HepG2 (cell line): Measurements from ENCODE around the gene UNC13D. TPM values are rescaled to one million over a fixed set of nuclear protein-coding genes. Genes with fewer than 3 reads are reported as not detected.

Source experiments
- MAF1 ChIP-seq: sonication (generic); formaldehyde crosslinking; IDR thresholded peaks from 2 replicates; pipeline ENCODE4 v1.5.0; 2020; ENCODE audit warnings: missing genetic modification reagents, borderline replicate concordance
- MED13 ChIP-seq: sonication (generic); formaldehyde crosslinking; IDR thresholded peaks from 2 replicates; pipeline ENCODE4 v1.5.0; 2020; ENCODE audit warnings: missing genetic modification reagents
- MXD4 ChIP-seq: IDR thresholded peaks from 2 replicates; pipeline ENCODE4 v1.6.1; 2016; ENCODE audit warnings: mild to moderate bottlenecking, missing biosample characterization, missing genetic modification reagents
- NFE2L1 ChIP-seq: sonication (generic); formaldehyde crosslinking; IDR thresholded peaks from 2 replicates; pipeline ENCODE4 v1.4.0; 2020; ENCODE audit warnings: missing genetic modification reagents, mild to moderate bottlenecking, borderline replicate concordance
- NFYC ChIP-seq: IDR thresholded peaks from 2 replicates; pipeline ENCODE4 v1.6.1; 2016; ENCODE audit warnings: missing genetic modification reagents, missing compliant biosample characterization
- RAD51 ChIP-seq: fragments of 450-650 bp; IDR thresholded peaks from 2 replicates; pipeline ENCODE4 v1.6.1; 2016; ENCODE audit warnings: borderline replicate concordance
- SCMH1 ChIP-seq: sonication (generic); formaldehyde crosslinking; IDR thresholded peaks from 2 replicates; pipeline ENCODE4 v1.9.0; 2021; ENCODE audit warnings: missing genetic modification reagents, mild to moderate bottlenecking, borderline replicate concordance
- SIX1 ChIP-seq: sonication (generic); formaldehyde crosslinking; IDR thresholded peaks from 2 replicates; pipeline ENCODE4 v1.4.0; 2020; ENCODE audit warnings: missing genetic modification reagents, borderline replicate concordance
- TCF12 ChIP-seq, 2 experiments: fragments of 450-650 bp in 1 of 2; sonication (generic) in 1 of 2; formaldehyde crosslinking in 1 of 2; IDR thresholded peaks; 2 replicates each; pipeline versions ENCODE4 v1.6.1 to v1.8.0; 2017 to 2022; ENCODE audit warnings: antibody characterized with exemption in 1 of 2, mild to moderate bottlenecking in 1 of 2, missing genetic modification reagents in 1 of 2, moderate library complexity in 1 of 2
- ZBTB21 ChIP-seq: sonication (generic); formaldehyde crosslinking; IDR thresholded peaks from 2 replicates; pipeline ENCODE4 v1.4.0; 2020; ENCODE audit warnings: missing genetic modification reagents
- ZKSCAN5 ChIP-seq: sonication (generic); formaldehyde crosslinking; IDR thresholded peaks from 2 replicates; pipeline ENCODE4 v1.5.1; 2020; ENCODE audit warnings: mild to moderate bottlenecking, missing genetic modification reagents
- ZNF101 ChIP-seq: sonication (generic); formaldehyde crosslinking; IDR thresholded peaks from 2 replicates; pipeline ENCODE4 v1.4.0; 2020; ENCODE audit warnings: mild to moderate bottlenecking, low read depth, missing genetic modification reagents, borderline replicate concordance
- ZNF17 ChIP-seq: sonication (generic); formaldehyde crosslinking; IDR thresholded peaks from 2 replicates; pipeline ENCODE4 v1.5.0; 2020; ENCODE audit warnings: mild to moderate bottlenecking, missing genetic modification reagents
- ZNF333 ChIP-seq: sonication (generic); formaldehyde crosslinking; IDR thresholded peaks from 2 replicates; pipeline ENCODE4 v1.4.0; 2020; ENCODE audit warnings: mild to moderate bottlenecking, missing genetic modification reagents, borderline replicate concordance
- ZNF496 ChIP-seq: sonication (generic); formaldehyde crosslinking; IDR thresholded peaks from 2 replicates; pipeline ENCODE4 v1.8.1; 2023; ENCODE audit warnings: mild to moderate bottlenecking, moderate library complexity, missing genetic modification reagents; ENCODE audit not compliant: insufficient replicate concordance
- ZNF572 ChIP-seq: sonication (generic); formaldehyde crosslinking; IDR thresholded peaks from 2 replicates; pipeline ENCODE4 v1.5.1; 2020; ENCODE audit warnings: mild to moderate bottlenecking, missing genetic modification reagents
- polyA plus RNA-seq, 8 experiments: library from polyadenylated mRNA; depleted of rRNA in 3 of 8; stranded (reverse) in 7 of 8; unstranded in 1 of 8; fragments of >200 nt; fragmentation: Illumina TruSeq in 4 of 8; extraction: Trizol in 4 of 8; gene quantifications; 2 replicates each; pipeline versions ENCODE4 v1.2.1 to v1.2.3, GENCODE V29; 2011 to 2016; ENCODE audit warnings: low read depth in 4 of 8, missing spikeins in 1 of 8, mixed read lengths in 1 of 8; ENCODE audit not compliant: insufficient read depth in 1 of 8
- total RNA-seq, 5 experiments: library from RNA; depleted of rRNA; stranded (reverse); fragments of >200 nt; fragmentation: Illumina TruSeq; extraction: Trizol; gene quantifications; 2 replicates each; pipeline ENCODE4 v1.2.3, GENCODE V29; 2016; ENCODE audit warnings: low read depth in 1 of 5
- TF ChIP-seq, protein P1 (sequence below): sonication (generic); formaldehyde crosslinking; IDR thresholded peaks from 2 replicates; pipeline ENCODE4 v1.4.0; 2020; ENCODE audit warnings: mild to moderate bottlenecking, missing genetic modification reagents
- TF ChIP-seq, protein P2 (sequence below): sonication (generic); formaldehyde crosslinking; IDR thresholded peaks from 2 replicates; pipeline ENCODE4 v1.4.0; 2020; ENCODE audit warnings: missing genetic modification reagents
- TF ChIP-seq, protein P3 (sequence below): sonication (generic); formaldehyde crosslinking; IDR thresholded peaks from 2 replicates; pipeline ENCODE4 v1.5.1; 2020; ENCODE audit warnings: mild to moderate bottlenecking, missing genetic modification reagents
- TF ChIP-seq, protein P4 (sequence below): sonication (generic); formaldehyde crosslinking; IDR thresholded peaks from 2 replicates; pipeline ENCODE4 v1.4.0; 2020; ENCODE audit warnings: missing genetic modification reagents
- TF ChIP-seq, protein P5 (sequence below): sonication (generic); formaldehyde crosslinking; IDR thresholded peaks from 2 replicates; pipeline ENCODE4 v1.8.1; 2023; ENCODE audit warnings: missing genetic modification reagents, mild to moderate bottlenecking, borderline replicate concordance

Gene UNC13D
- total and polyA plus RNA-seq, 2 of the 13 experiments (the other 11 are each of a cell fraction or from before 2014, with no cell fraction given) = 29.7 to 42.7 TPM

DNA sequence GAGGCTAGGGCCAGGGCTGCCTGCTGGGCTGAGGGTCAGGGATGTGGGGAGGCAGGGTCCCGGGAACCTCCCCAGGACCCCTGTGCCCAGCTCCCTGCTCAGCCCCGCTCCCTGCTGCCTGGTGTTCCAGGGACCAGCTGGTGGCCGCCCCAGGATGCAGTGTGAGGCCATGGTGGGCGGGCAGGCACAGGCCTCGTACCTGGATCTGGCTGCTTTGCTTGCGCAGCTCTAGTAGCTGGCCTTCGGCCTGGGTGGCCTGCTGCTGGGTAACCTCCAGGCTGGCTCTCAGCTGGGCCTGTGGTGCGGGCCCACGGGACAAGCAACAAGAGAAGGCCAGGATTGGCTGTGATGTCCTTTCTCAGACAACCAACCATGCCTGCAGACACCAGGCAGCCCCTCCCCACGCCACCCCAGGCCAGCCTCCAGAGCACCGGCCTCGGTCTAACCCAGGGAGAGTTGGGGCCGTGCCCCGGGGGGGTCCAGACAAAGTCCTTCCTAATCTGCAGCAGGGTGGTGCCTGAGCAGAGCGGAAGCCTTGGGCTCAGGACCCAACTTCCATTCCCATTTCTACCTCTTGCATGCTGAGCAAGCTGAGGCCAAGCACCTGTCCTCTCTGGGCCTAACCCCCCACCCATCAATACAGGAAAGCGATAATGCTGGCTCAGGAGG is 48.5 kb upstream of the UNC13D start (continued):
- TF ChIP-seq, protein P1, sequence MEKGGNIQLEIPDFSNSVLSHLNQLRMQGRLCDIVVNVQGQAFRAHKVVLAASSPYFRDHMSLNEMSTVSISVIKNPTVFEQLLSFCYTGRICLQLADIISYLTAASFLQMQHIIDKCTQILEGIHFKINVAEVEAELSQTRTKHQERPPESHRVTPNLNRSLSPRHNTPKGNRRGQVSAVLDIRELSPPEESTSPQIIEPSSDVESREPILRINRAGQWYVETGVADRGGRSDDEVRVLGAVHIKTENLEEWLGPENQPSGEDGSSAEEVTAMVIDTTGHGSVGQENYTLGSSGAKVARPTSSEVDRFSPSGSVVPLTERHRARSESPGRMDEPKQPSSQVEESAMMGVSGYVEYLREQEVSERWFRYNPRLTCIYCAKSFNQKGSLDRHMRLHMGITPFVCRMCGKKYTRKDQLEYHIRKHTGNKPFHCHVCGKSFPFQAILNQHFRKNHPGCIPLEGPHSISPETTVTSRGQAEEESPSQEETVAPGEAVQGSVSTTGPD (CRISPR knock-in tag) = no peak
- TF ChIP-seq, protein P2, sequence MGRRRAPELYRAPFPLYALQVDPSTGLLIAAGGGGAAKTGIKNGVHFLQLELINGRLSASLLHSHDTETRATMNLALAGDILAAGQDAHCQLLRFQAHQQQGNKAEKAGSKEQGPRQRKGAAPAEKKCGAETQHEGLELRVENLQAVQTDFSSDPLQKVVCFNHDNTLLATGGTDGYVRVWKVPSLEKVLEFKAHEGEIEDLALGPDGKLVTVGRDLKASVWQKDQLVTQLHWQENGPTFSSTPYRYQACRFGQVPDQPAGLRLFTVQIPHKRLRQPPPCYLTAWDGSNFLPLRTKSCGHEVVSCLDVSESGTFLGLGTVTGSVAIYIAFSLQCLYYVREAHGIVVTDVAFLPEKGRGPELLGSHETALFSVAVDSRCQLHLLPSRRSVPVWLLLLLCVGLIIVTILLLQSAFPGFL (CRISPR knock-in tag) = no peak
- TF ChIP-seq ZNF333 (CRISPR knock-in tag) (0 out of 2 replicates have a peak, but pooled peaks have one; percentile 12), MXD4 (CRISPR knock-in tag) (0 out of 2 replicates have a peak, but pooled peaks have one; percentile 40), ZNF17 (CRISPR knock-in tag) (no peak), ZNF496 (CRISPR knock-in tag) (no peak), ZBTB21 (CRISPR knock-in tag) (no peak), ZNF101 (CRISPR knock-in tag) (0 out of 2 replicates have a peak, but pooled peaks have one; percentile 60), NFE2L1 (CRISPR knock-in tag) (no peak; the same call in 1 of the 2 replicates), MAF1 (CRISPR knock-in tag) (no peak; the same call in 1 of the 2 replicates), ZKSCAN5 (CRISPR knock-in tag) (no peak), NFYC (CRISPR knock-in tag) (peak; percentile 55), TCF12 (IDR thresholded peaks at IDR 0.05) (no peak), TCF12 (CRISPR knock-in tag; IDR thresholded peaks at IDR 0.05) (0 out of 2 replicates have a peak, but pooled peaks have one; percentile 44), MED13 (CRISPR knock-in tag) (0 out of 2 replicates have a peak, but pooled peaks have one; percentile 36), RAD51 (no peak), SIX1 (no peak), ZNF572 (CRISPR knock-in tag) (no peak), SCMH1 (CRISPR knock-in tag) (no peak)
- TF ChIP-seq, protein P3, sequence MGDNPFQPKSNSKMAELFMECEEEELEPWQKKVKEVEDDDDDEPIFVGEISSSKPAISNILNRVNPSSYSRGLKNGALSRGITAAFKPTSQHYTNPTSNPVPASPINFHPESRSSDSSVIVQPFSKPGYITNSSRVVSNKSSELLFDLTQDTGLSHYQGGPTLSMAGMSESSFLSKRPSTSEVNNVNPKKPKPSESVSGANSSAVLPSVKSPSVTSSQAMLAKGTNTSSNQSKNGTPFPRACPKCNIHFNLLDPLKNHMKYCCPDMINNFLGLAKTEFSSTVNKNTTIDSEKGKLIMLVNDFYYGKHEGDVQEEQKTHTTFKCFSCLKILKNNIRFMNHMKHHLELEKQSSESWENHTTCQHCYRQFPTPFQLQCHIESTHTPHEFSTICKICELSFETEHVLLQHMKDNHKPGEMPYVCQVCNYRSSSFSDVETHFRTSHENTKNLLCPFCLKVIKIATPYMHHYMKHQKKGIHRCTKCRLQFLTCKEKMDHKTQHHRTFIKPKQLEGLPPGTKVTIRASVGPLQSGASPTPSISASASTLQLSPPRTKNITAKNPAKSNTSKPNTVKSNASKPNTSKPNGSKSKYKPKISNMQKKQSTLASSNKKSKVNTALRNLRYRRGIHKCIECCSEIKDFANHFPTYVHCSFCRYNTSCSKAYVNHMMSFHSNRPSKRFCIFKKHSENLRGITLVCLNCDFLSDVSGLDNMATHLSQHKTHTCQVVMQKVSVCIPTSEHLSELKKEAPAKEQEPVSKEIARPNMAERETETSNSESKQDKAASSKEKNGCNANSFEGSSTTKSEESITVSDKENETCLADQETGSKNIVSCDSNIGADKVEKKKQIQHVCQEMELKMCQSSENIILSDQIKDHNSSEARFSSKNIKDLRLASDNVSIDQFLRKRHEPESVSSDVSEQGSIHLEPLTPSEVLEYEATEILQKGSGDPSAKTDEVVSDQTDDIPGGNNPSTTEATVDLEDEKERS (CRISPR knock-in tag) = no peak; the same call in 1 of the 2 replicates
- TF ChIP-seq, protein P4, sequence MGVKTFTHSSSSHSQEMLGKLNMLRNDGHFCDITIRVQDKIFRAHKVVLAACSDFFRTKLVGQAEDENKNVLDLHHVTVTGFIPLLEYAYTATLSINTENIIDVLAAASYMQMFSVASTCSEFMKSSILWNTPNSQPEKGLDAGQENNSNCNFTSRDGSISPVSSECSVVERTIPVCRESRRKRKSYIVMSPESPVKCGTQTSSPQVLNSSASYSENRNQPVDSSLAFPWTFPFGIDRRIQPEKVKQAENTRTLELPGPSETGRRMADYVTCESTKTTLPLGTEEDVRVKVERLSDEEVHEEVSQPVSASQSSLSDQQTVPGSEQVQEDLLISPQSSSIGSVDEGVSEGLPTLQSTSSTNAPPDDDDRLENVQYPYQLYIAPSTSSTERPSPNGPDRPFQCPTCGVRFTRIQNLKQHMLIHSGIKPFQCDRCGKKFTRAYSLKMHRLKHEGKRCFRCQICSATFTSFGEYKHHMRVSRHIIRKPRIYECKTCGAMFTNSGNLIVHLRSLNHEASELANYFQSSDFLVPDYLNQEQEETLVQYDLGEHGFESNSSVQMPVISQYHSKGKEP (CRISPR knock-in tag) = no peak
- TF ChIP-seq, protein P5, sequence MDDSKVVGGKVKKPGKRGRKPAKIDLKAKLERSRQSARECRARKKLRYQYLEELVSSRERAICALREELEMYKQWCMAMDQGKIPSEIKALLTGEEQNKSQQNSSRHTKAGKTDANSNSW (CRISPR knock-in tag) = no peak
